GM23338 (cell line): Measurements from ENCODE around the gene KLHDC7B. TPM values are rescaled to one million over a fixed set of nuclear protein-coding genes. Genes with fewer than 3 reads are reported as not detected.

Experiments used
- ATAC-seq: fragments of 200-7000 bp; cut with Tn5 transposase; 3 replicates; pipeline ENCODE4 v1.9.1; 2020
- DNase-seq: peaks from one replicate; pipeline ENCODE4 v3.0.0-alpha.2; 2015; ENCODE audit warnings: low spot score
- H2AFZ ChIP-seq: fragments of 200-600 bp; sonication (generic); 2 replicates; pipeline ENCODE4 v1.8.0; 2016; ENCODE audit warnings: antibody characterized with exemption, mild to moderate bottlenecking, moderate library complexity
- H3F3A ChIP-seq: fragments of 200-600 bp; sonication (generic); replicated peaks from 2 replicates; pipeline ENCODE4 v1.8.0; 2017; ENCODE audit warnings: antibody characterized with exemption, mixed run types, low read depth
- H3K27ac ChIP-seq: fragments of 200-600 bp; sonication (generic); 2 replicates; pipeline ENCODE4 v1.6.1; 2016; ENCODE audit warnings: low read depth
- H3K27me3 ChIP-seq: fragments of 200-600 bp; sonication (generic); 2 replicates; pipeline ENCODE4 v1.8.0; 2016; ENCODE audit warnings: mild to moderate bottlenecking, mixed run types, moderate library complexity; ENCODE audit not compliant: insufficient read depth
- H3K36me3 ChIP-seq: fragments of 200-600 bp; sonication (generic); 2 replicates; pipeline ENCODE4 v1.8.0; 2016; ENCODE audit warnings: mild to moderate bottlenecking; ENCODE audit not compliant: insufficient read depth
- H3K4me1 ChIP-seq: fragments of 200-600 bp; sonication (generic); 2 replicates; pipeline ENCODE4 v1.8.0; 2016; ENCODE audit warnings: mild to moderate bottlenecking, moderate library complexity; ENCODE audit not compliant: insufficient read depth
- H3K4me2 ChIP-seq: fragments of 200-600 bp; sonication (generic); 2 replicates; pipeline ENCODE4 v1.7.1; 2017; ENCODE audit warnings: mixed run types
- H3K4me3 ChIP-seq: fragments of 200-600 bp; sonication (generic); 2 replicates; pipeline ENCODE4 v1.6.1; 2016; ENCODE audit warnings: mixed run types
- H3K79me2 ChIP-seq: fragments of 200-600 bp; sonication (generic); replicated peaks from 2 replicates; pipeline ENCODE4 v1.8.0; 2017; ENCODE audit warnings: mild to moderate bottlenecking; ENCODE audit not compliant: insufficient read depth
- H3K9me2 ChIP-seq: fragments of 200-600 bp; sonication (generic); 2 replicates; pipeline ENCODE4 v1.8.0; 2017; ENCODE audit not compliant: insufficient read depth
- H4K20me1 ChIP-seq: fragments of 200-600 bp; sonication (generic); replicated peaks from 2 replicates; pipeline ENCODE4 v1.8.0; 2017; ENCODE audit warnings: mild to moderate bottlenecking; ENCODE audit not compliant: insufficient read depth
- H3K27ac Mint-ChIP-seq: 2 replicates; pipeline ENCODE4 v1.8.0; 2020; ENCODE audit warnings: inconsistent platforms, mild to moderate bottlenecking, moderate library complexity, mixed read lengths
- H3K27me3 Mint-ChIP-seq: 3 replicates; pipeline ENCODE4 v1.8.0; 2022; ENCODE audit warnings: low read depth, mild to moderate bottlenecking, moderate library complexity, mixed read lengths, inconsistent platforms; ENCODE audit not compliant: insufficient read depth, poor library complexity
- H3K36me3 Mint-ChIP-seq: 3 replicates; pipeline ENCODE4 v1.8.0; 2021; ENCODE audit warnings: low read depth, mild to moderate bottlenecking, inconsistent platforms, moderate library complexity, mixed read lengths
- H3K4me1 Mint-ChIP-seq: 3 replicates; pipeline ENCODE4 v1.8.0; 2020; ENCODE audit warnings: mild to moderate bottlenecking, inconsistent platforms, mixed read lengths
- H3K4me3 Mint-ChIP-seq: 3 replicates; pipeline ENCODE4 v1.8.0; 2021; ENCODE audit warnings: moderate library complexity, mild to moderate bottlenecking, inconsistent platforms, mixed read lengths
- H3K9me3 Mint-ChIP-seq: 3 replicates; pipeline ENCODE4 v1.8.0; 2020; ENCODE audit warnings: moderate library complexity, mild to moderate bottlenecking, inconsistent platforms, mixed read lengths
- CREB1 ChIP-seq: fragments of 250-450 bp; sonication (Bioruptor Pico); IDR thresholded peaks from 2 replicates; pipeline ENCODE4 v1.5.0; 2020; ENCODE audit warnings: low read depth, mild to moderate bottlenecking, moderate library complexity
- CTCF ChIP-seq, 2 experiments: fragments of 200-600 bp in 1 of 2; sonication (generic) in 1 of 2; conservative IDR thresholded peaks; 2 replicates each; pipeline versions ENCODE4 v1.5.1 to v1.6.1; 2016 to 2017; ENCODE audit warnings: antibody characterized with exemption in 2 of 2, low read depth in 2 of 2, mild to moderate bottlenecking in 2 of 2, moderate library complexity in 1 of 2
- EZH2 ChIP-seq: fragments of 200-600 bp; sonication (generic); IDR thresholded peaks from one replicate; pipeline ENCODE4 v1.8.0; 2017; ENCODE audit warnings: antibody characterized with exemption, mild to moderate bottlenecking, low read depth; ENCODE audit not compliant: unreplicated experiment
- EZH2phosphoT487 ChIP-seq: fragments of 200-600 bp; sonication (generic); IDR thresholded peaks from one replicate; pipeline ENCODE4 v1.8.1; 2018; ENCODE audit warnings: antibody characterized with exemption; ENCODE audit not compliant: unreplicated experiment
- JUNB ChIP-seq: IDR thresholded peaks from one replicate; pipeline ENCODE4 v1.6.1; 2016; ENCODE audit warnings: antibody characterized with exemption; ENCODE audit not compliant: unreplicated experiment
- NANOG ChIP-seq: IDR thresholded peaks from 2 replicates; pipeline ENCODE4 v1.6.1; 2016; ENCODE audit warnings: antibody characterized with exemption, borderline replicate concordance
- POLR2AphosphoS5 ChIP-seq: IDR thresholded peaks from 2 replicates; pipeline ENCODE4 v1.6.1; 2016; ENCODE audit warnings: antibody characterized with exemption, low read depth
- REST ChIP-seq: IDR thresholded peaks from one replicate; pipeline ENCODE4 v1.6.1; 2018; ENCODE audit warnings: antibody characterized with exemption; ENCODE audit not compliant: unreplicated experiment
- STAT1 ChIP-seq: IDR thresholded peaks from one replicate; pipeline ENCODE4 v1.6.1; 2016; ENCODE audit warnings: antibody characterized with exemption; ENCODE audit not compliant: unreplicated experiment
- ZNF331 ChIP-seq: fragments of 250-450 bp; sonication (Bioruptor Pico); IDR thresholded peaks from 2 replicates; pipeline ENCODE4 v1.5.0; 2020; ENCODE audit warnings: low read depth, mild to moderate bottlenecking, moderate library complexity
- polyA plus RNA-seq: library from polyadenylated mRNA; unstranded; fragments of >200 nt; fragmentation: Nextera tagmentation; extraction: Ambion mirVana; gene quantifications from 2 replicates; pipeline ENCODE4 v1.2.1, GENCODE V29; 2016
- total RNA-seq: library from RNA; depleted of rRNA; stranded (reverse); fragments of >200 nt; shearing (Covaris generic); gene quantifications from 2 replicates; pipeline ENCODE4 v1.2.3, GENCODE V29; 2014

The KLHDC7B gene
- total and polyA plus RNA-seq, 2 experiments from 2014 or later: not detected

- no peak overlapping the region for H3K27ac ChIP-seq
- ATAC-seq: peak; percentile 12
- Mint-ChIP-seq H3K4me3 (no peak overlapping the region), H3K9me3 (no peaks in the 10 kb centered on the region), H3K4me1 (no peaks in the 10 kb centered on the region), H3K27ac (no peak overlapping the region), H3K36me3 (no peaks in the 10 kb centered on the region), H3K27me3 (peaks cover 35% of the 10 kb centered on the region)
- no peaks in the 10 kb centered on the region for H3K9me2 ChIP-seq
- TF ChIP-seq ZNF331 (CRISPR knock-in tag): no peak
- TF ChIP-seq EZH2: peak; percentile 42
- peak overlapping the region; percentile 90 for H2AFZ ChIP-seq
- H3K27me3 ChIP-seq: peaks cover 38% of the 10 kb centered on the region
- H3K4me2 ChIP-seq: peak overlapping the region; percentile 66; the same call in 1 of the 2 replicates
- peaks cover 7% of the 10 kb centered on the region; the same call in 1 of the 2 replicates for H3F3A ChIP-seq
- H3K36me3 ChIP-seq: no peaks in the 10 kb centered on the region
- H3K79me2 ChIP-seq: no peaks in the 10 kb centered on the region
- no peaks in the 10 kb centered on the region; the same call in 1 of the 2 replicates for H3K4me1 ChIP-seq
- H3K4me3 ChIP-seq: peak overlapping the region; percentile 45; the same call in 1 of the 2 replicates
- DNase-seq: no peak
- no peaks in the 10 kb centered on the region for H4K20me1 ChIP-seq
Measured at GRCh38 chr22:50548040-50548920, 2.6 kb downstream of the KLHDC7B start.

- H3K79me2 ChIP-seq: no peaks in the 10 kb centered on the region
- H3K27ac ChIP-seq: no peak overlapping the region
- no peak for DNase-seq
- H3K4me2 ChIP-seq: peak overlapping the region; percentile 66; the same call in 1 of the 2 replicates
- H3K27me3 ChIP-seq: peaks cover 31% of the 10 kb centered on the region
- Mint-ChIP-seq H3K27ac (no peak overlapping the region), H3K27me3 (peaks cover 33% of the 10 kb centered on the region), H3K4me3 (no peak overlapping the region), H3K36me3 (no peaks in the 10 kb centered on the region), H3K9me3 (no peaks in the 10 kb centered on the region), H3K4me1 (no peaks in the 10 kb centered on the region)
- TF ChIP-seq STAT1 (no peak), CREB1 (CRISPR knock-in tag) (no peak)
- no peaks in the 10 kb centered on the region; the same call in 1 of the 2 replicates for H3K4me1 ChIP-seq
- peaks cover 7% of the 10 kb centered on the region; the same call in 1 of the 2 replicates for H3F3A ChIP-seq
- peak overlapping the region; percentile 90 for H2AFZ ChIP-seq
- no peaks in the 10 kb centered on the region for H3K36me3 ChIP-seq
- H3K9me2 ChIP-seq: no peaks in the 10 kb centered on the region
- no peaks in the 10 kb centered on the region for H4K20me1 ChIP-seq
- H3K4me3 ChIP-seq: peak overlapping the region; percentile 45; the same call in 1 of the 2 replicates
- peak; percentile 15 for ATAC-seq
Measured at GRCh38 chr22:50548921-50549790, 3.5 kb downstream of the KLHDC7B start.

- Histone ChIP-seq H3K27me3 (peaks cover 20% of the 10 kb centered on the region; the same call in 1 of the 2 replicates), H3K4me2 (no peak overlapping the region), H3K9me2 (no peaks in the 10 kb centered on the region), H3K4me3 (no peak overlapping the region), H2AFZ (no peak overlapping the region), H3K4me1 (no peaks in the 10 kb centered on the region), H4K20me1 (no peaks in the 10 kb centered on the region), H3K79me2 (no peaks in the 10 kb centered on the region), H3K36me3 (no peaks in the 10 kb centered on the region), H3K27ac (no peak overlapping the region), H3F3A (no peaks in the 10 kb centered on the region)
- H3K4me3 Mint-ChIP-seq: no peak overlapping the region; the same call in 2 of the 3 replicates
- H3K27me3 Mint-ChIP-seq: peaks cover 27% of the 10 kb centered on the region
- peaks cover 4% of the 10 kb centered on the region; the same call in 2 of the 3 replicates for H3K4me1 Mint-ChIP-seq
- no peak overlapping the region for H3K27ac Mint-ChIP-seq
- ATAC-seq (no peak), DNase-seq (no peak)
- no peaks in the 10 kb centered on the region for H3K36me3 Mint-ChIP-seq
- H3K9me3 Mint-ChIP-seq: no peaks in the 10 kb centered on the region
- TF ChIP-seq CTCF (conservative IDR thresholded peaks at IDR 0.05; ENCODE audit: low read depth in 2 of 2) (no peak), EZH2phosphoT487 (no peak), CREB1 (CRISPR knock-in tag) (no peak), JUNB (no peak), EZH2 (no peak), REST (no peak), POLR2AphosphoS5 (no peak), NANOG (no peak), STAT1 (no peak)
Measured at GRCh38 chr22:50550395-50550794, 4.7 kb downstream of the KLHDC7B start.
